HG02840 (cell line): ENCODE measurements around the gene F12.
"Not testable (repeated sequence)": the region's sequence is repeated elsewhere in the genome, so short reads cannot be mapped to it uniquely, and the experiment has no call there.

Experiments
- ATAC-seq: cut with Tn5 transposase; IDR thresholded peaks from one replicate; pipeline ENCODE4 v1.9.1; 2021; ENCODE audit warnings: mild to moderate bottlenecking, moderate library complexity, moderate number of reproducible peaks; ENCODE audit not compliant: unreplicated experiment, low FRiP score

F12 gene

DNA sequence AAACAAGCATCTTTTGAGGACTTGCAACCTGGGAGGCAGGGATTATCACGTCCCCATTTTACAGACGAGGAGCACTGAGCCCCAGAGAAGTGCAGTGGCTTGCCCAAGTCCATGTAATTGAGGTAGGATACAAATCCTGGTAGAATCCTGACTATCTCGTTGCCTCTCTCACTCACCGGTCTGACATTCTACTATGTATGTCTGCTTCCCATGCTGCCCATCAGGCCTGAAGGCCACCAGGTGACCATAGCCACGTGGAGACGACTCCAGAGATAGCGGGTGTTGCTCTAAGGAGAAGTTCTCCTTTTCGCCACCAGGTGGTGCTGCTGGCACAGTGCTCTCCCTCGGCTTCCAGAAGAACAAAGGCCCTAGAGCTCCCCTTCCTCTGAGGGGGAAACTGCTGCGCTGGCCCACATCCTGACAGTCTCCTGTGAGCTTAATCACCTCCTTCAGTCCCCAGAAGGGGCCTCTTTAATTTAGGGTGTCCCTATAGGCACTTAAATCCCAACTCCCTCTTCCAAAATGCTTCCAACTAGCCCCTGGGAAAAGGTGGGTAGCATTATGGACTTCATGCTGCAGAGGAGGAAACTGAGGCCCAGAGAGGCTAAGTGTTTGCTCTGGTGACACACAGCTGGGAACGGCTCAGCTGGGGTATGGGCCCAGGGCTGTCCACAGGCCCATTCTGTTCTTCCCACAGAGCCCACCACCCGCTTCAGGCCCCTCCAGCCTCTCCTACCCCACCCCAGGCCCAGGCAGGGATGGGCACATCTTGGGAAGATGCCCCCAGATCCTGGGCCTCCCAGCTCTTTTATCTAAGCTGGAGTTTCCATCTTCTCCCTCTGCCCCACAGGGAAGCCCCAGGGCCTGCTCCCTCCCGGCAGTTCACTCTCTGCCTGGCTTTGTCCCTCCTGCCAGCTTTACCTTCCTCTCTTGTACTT, 18.7 kb downstream of the F12 start:
- ATAC-seq: peak; percentile 66

DNA sequence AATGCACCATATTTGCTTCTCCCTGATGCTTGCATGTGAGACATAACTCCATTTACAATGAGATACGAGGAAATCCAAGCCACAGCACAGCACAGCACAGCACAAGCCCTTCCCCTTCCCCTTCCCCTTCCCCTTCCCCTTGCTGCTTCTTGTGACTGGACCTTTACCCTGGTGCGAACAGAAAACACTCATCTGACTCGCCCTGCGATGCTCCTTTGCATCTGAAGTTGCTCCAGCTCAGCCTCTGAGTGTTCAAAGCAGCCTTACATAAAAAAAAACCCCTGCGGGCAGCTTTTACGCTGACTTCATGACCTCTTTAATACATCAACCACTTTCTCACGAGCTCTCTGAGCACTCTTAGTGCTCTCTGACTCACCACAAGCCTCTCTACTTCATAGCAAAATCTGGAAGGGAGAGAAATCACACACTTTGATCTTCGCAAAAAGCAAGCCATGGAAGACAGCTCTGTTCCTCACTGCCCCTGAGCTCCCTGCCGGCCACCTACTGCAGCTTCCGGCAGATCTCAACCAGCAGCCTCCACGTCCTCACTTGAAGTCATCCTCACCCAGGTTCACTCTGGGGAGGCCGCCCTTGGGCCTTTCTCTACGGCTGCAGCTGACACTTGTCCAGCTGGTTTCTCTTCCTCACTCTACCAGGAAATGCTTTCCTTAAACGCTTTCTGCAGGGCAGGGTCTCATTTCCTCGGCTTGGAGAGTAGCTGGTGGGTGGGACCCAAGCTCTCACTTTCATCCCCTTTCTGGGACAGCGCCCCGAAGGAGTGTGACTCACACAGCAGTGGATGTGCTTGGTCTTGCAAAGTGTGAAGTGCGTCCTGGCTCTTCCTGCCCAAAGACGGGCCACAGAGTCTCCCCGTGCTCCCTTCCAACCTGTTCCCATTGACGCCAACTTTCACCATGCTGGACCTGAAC, 19.9 kb downstream of the F12 start:
- no peak for ATAC-seq

GRCh38 chr5:177388521-177389052, 20.8 kb downstream of the F12 start:
- no peak for ATAC-seq

DNA sequence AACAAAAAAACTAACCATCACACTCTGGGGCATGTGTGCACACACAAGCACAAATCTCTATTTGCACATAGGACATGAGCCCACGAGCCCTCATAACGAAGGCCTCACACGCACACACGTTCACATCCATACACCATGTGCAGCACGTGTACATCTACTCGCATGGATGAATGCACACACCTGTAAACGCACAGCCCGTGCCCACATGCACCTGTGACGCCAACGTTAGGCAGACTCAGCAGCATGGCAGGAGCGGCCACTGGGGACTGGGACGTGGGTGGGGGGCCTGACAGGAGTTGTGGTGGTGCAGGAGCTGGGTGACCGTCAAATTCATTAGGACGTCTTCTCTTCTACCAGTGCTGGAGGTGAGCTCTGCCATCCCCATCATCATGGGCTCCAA, 22.0 kb downstream of the F12 start:
- ATAC-seq: no peak

DNA sequence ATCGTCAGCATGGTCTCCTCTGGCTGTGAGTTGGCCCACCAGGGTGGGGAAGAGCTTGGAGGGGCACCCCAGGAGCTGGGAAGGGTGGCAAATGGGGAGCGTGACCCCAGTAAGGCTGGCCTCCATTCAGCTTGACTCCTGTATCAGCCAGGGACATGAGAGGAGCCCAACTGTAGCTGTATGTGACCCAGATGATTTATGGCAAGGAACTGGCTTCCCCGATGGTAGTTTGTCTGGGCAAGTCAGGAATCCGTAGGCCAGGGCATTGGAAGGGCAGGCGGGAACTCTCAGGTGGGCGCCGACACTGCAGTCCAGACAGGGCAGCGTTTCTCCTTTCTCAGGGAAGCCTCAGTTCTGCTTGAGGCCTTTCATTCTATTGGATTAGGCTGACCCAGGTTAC, 22.8 kb downstream of the F12 start:
- no peak for ATAC-seq

- ATAC-seq: no peak
Measured at GRCh38 chr5:177385720-177386119, 23.6 kb downstream of the F12 start.

GRCh38 chr5:177384134-177384533, 25.2 kb downstream of the F12 start, which contains the start of gene SLC34A1:
TSS of gene SLC34A1 (plus strand) at chr5:177384434. CDS start at chr5:177385742, 1,308 bp downstream.
- ATAC-seq: no peak

DNA sequence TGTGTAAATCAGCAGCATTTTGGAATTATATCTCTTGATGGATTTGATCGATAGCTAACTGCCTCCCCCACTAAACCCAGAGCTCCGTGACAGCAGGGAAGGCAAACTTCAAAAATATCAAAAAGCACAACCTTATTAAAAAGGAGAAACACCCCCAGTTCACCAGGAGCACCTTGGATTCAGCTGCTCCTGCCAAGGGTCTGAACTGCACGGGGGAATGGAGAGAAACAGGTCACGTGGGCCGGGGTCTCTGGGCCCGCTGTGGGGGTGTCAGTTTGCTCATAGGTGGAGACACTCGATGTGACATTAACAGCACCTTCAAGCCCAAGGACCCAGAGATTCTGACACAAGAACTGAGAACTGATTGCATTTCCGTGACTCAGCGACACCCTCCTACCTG, 26.2 kb downstream of the F12 start:
- ATAC-seq: no peak

DNA sequence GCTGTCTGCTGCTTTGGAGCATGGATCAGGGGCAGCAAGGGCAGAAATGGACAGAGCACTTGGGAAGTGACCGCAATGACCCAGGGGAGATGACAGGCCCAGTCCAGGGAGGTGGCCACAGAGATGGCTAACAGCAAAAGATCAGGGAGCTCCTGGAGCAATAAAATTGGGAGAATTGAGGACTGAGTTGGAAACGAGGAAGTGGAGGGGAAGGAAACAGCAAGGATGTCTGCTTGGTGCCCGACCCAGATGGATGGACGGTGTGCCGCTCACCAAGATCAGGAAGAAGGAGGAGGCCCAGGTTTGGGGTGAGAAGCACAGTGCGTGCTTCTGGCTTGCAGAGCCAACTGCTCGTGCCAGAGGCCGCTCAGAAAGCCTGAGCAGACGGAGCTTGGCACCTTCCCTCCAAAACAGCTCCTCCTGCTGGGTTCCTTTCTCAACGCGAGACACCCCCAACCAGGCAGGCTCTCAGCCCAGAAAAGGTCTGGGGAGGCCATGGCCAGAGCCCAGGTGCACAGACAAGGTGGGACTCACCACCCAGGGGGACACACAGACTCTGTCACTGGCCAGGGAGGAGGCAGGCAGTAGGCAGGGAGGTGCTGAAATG, 26.8 kb downstream of the F12 start:
- no peak for ATAC-seq

- no peak for ATAC-seq
Measured at GRCh38 chr5:177380805-177381126, 28.6 kb downstream of the F12 start.

GRCh38 chr5:177378884-177379883, 30.2 kb downstream of the F12 start:
- no peak for ATAC-seq

GRCh38 chr5:177377851-177378776, 31.2 kb downstream of the F12 start:
- no peak for ATAC-seq

- ATAC-seq: no peak
Measured at GRCh38 chr5:177376107-177376506, 33.3 kb downstream of the F12 start.

GRCh38 chr5:177375516-177375915, 33.8 kb downstream of the F12 start:
- ATAC-seq: not testable (repeated sequence)

DNA sequence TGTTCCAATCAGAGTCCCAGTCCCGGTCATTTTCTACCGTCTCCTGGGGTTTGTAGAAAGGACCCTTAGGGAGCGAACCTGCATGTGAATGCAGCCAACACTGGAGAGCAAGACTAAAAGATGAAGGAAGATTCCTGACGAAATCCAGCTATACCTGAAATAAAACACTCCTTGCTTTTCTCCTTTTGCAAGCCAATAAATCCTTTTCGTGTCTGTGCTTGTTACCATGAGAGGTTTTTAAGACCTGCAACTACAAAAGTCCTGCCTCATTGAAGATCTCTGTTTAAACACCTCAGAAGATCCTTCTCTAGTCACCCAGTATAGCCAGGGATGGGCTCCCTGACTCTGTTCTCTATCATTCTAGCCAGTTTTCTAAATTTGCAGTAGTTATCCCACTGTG, 35.2 kb downstream of the F12 start:
- ATAC-seq: no peak

GRCh38 chr5:177373806-177374205, 35.6 kb downstream of the F12 start:
- no peak for ATAC-seq

GRCh38 chr5:177372910-177373309, 36.5 kb downstream of the F12 start:
- ATAC-seq: no peak
